Vagina (tissue), 2 donors: Measurements from ENCODE around the gene ATP1A4.

ENCODE experiments used
- CTCF ChIP-seq, 3 experiments: fragments of 450-650 bp in 2 of 3; fragments of 200-600 bp in 1 of 3; sonication (generic) in 1 of 3; IDR thresholded peaks; one replicate each; pipeline ENCODE4 v1.5.1; 2017 to 2019; ENCODE audit warnings: antibody characterized with exemption in 3 of 3, mild to moderate bottlenecking in 2 of 3, moderate library complexity in 2 of 3
- POLR2AphosphoS5 ChIP-seq, 2 donors: sonication (generic); formaldehyde crosslinking; IDR thresholded peaks; one replicate each; pipeline ENCODE4 v1.9.0; 2017; ENCODE audit warnings: antibody characterized with exemption in 2 of 2, mild to moderate bottlenecking in 2 of 2, low read depth in 1 of 2; ENCODE audit not compliant: insufficient read depth in 1 of 2

- TF ChIP-seq POLR2AphosphoS5 (IDR thresholded peaks at IDR 0.05; ENCODE audit: insufficient read depth in 1 of 2, low read depth in 1 of 2): peak in 1 of 2 donors; percentile 7
- no peak for TF ChIP-seq CTCF (IDR thresholded peaks at IDR 0.05)
Measured at GRCh38 chr1:160206036-160206389, 54.6 kb downstream of the ATP1A4 start.
